Measurements from ENCODE around the gene MEOX1.
"Not testable (repeated sequence)": the region's sequence is repeated elsewhere in the genome, so short reads cannot be mapped to it uniquely, and the experiment has no call there.

The MEOX1 gene

GRCh38 chr17:43661699-43662412 lies at the start of gene MEOX1:
MEOX1 (minus strand) TSS chr17:43661922; CDS start chr17:43661534, 388 bp downstream.
- DNase-seq = no peak

GRCh38 chr17:43710101-43710500 lies 48.4 kb upstream of the MEOX1 start:
- no peak for DNase-seq

GRCh38 chr17:43709210-43709609 lies 47.5 kb upstream of the MEOX1 start:
- DNase-seq = no peak

GRCh38 chr17:43707184-43707583 lies 45.5 kb upstream of the MEOX1 start:
- no peak for DNase-seq

GRCh38 chr17:43706235-43706634 lies 44.5 kb upstream of the MEOX1 start:
- DNase-seq = no peak

- DNase-seq = no peak
Observed at GRCh38 chr17:43703630-43704029, 41.9 kb upstream of the MEOX1 start.

GRCh38 chr17:43702637-43703036 lies 40.9 kb upstream of the MEOX1 start:
- peak; percentile 35 to 45 (median 36) for DNase-seq

GRCh38 chr17:43701318-43701743 lies 39.6 kb upstream of the MEOX1 start:
- DNase-seq = peak; percentile 75 to 78 (median 76)

GRCh38 chr17:43699438-43699756 lies 37.7 kb upstream of the MEOX1 start:
- no peak for DNase-seq

GRCh38 chr17:43698678-43699437 lies 37.1 kb upstream of the MEOX1 start:
- DNase-seq = no peak

- DNase-seq = no peak
Observed at GRCh38 chr17:43697937-43698336, 36.2 kb upstream of the MEOX1 start.

GRCh38 chr17:43696891-43697290 lies 35.2 kb upstream of the MEOX1 start:
- no peak for DNase-seq

GRCh38 chr17:43695970-43696865 lies 34.5 kb upstream of the MEOX1 start:
- DNase-seq = peak; percentile 44 to 56 (median 50)

- peak; percentile 85 to 88 (median 87) for DNase-seq
Observed at GRCh38 chr17:43694081-43694870, 32.6 kb upstream of the MEOX1 start.

- no peak for DNase-seq
Observed at GRCh38 chr17:43691317-43691693, 29.6 kb upstream of the MEOX1 start.

GRCh38 chr17:43690624-43691316 lies 29.0 kb upstream of the MEOX1 start:
- no peak for DNase-seq

- DNase-seq = no peak
Observed at GRCh38 chr17:43689814-43690213, 28.1 kb upstream of the MEOX1 start.

- DNase-seq = no peak
Observed at GRCh38 chr17:43689131-43689530, 27.4 kb upstream of the MEOX1 start.

- not testable (repeated sequence) for DNase-seq
Observed at GRCh38 chr17:43686957-43687356, 25.2 kb upstream of the MEOX1 start.

- no peak for DNase-seq
Observed at GRCh38 chr17:43683928-43684653, 22.4 kb upstream of the MEOX1 start.

GRCh38 chr17:43680461-43680860 lies 18.7 kb upstream of the MEOX1 start:
- no peak for DNase-seq

Data from suppressor macrophage treated with lipopolysaccharide for 1 hour (primary cell).